HEK293 (cell line): ENCODE results near the gene C22orf39.
A peak's percentile ranks its signal among the peaks of the same experiment; 100 is the strongest.

Experiments
- CTCF ChIA-PET: fragments of 350-600 bp; formaldehyde crosslinking; extraction: SDS; loops from one replicate; lab custom pipeline; 2021; ENCODE audit warnings: antibody characterized with exemption; lab: Yijun Ruan, JAX
- POLR2A ChIA-PET: fragments of 300-600 bp; formaldehyde crosslinking; extraction: SDS; loops from one replicate; lab custom pipeline; 2020; ENCODE audit warnings: antibody characterized with exemption, inconsistent platforms; lab: Yijun Ruan, JAX
- H3K27ac ChIP-seq: fragments of 200-500 bp; sonication (Bioruptor generic); 2 replicates; pipeline ENCODE4 v1.5.1; 2014; ENCODE audit warnings: low read depth, low read length, control low read depth, inconsistent platforms; ENCODE audit errors: extremely low read depth
- H3K36me3 ChIP-seq, 2 experiments: fragments of 200-500 bp in 1 of 2; sonication (Bioruptor generic) in 1 of 2; 1 replicate in 1 of 2; 2 replicates in 1 of 2; pipeline ENCODE4 v1.5.1; 2014 to 2017; ENCODE audit warnings: inconsistent platforms in 2 of 2, low read length in 2 of 2; ENCODE audit not compliant: control insufficient read depth in 2 of 2, insufficient read depth in 1 of 2
- H3K4me1 ChIP-seq: fragments of 200-500 bp; sonication (Bioruptor generic); 2 replicates; pipeline ENCODE4 v1.5.1; 2014; ENCODE audit warnings: mild to moderate bottlenecking, low read length, inconsistent platforms; ENCODE audit not compliant: control insufficient read depth, insufficient read depth
- H3K4me3 ChIP-seq: 2 replicates; pipeline ENCODE4 v1.5.1; 2011; ENCODE audit warnings: low read depth, mild to moderate bottlenecking, control low read depth, low read length, moderate library complexity
- H3K9me3 ChIP-seq: fragments of 200-500 bp; sonication (Bioruptor generic); 2 replicates; pipeline ENCODE4 v1.5.1; 2014; ENCODE audit warnings: low read depth, low read length, inconsistent platforms; ENCODE audit not compliant: control insufficient read depth, insufficient read depth
- EGR2 ChIP-seq: fragments of 450-650 bp; formaldehyde crosslinking; IDR thresholded peaks from 2 replicates; pipeline ENCODE4 v1.5.1; 2016; ENCODE audit warnings: low read depth, missing biosample characterization, missing genetic modification characterization
- GLI2 ChIP-seq: fragments of 450-650 bp; formaldehyde crosslinking; IDR thresholded peaks from 2 replicates; pipeline ENCODE4; 2017; ENCODE audit warnings: missing biosample characterization, missing genetic modification characterization, low read depth, borderline replicate concordance
- GLIS1 ChIP-seq: fragments of 450-650 bp; formaldehyde crosslinking; IDR thresholded peaks from 2 replicates; pipeline ENCODE4 v1.5.1; 2016; ENCODE audit warnings: missing biosample characterization, missing genetic modification characterization
- GLIS2 ChIP-seq: fragments of 450-650 bp; formaldehyde crosslinking; IDR thresholded peaks from 2 replicates; pipeline ENCODE4 v1.5.1; 2016; ENCODE audit warnings: missing biosample characterization, missing genetic modification characterization
- KLF1 ChIP-seq: fragments of 450-650 bp; formaldehyde crosslinking; IDR thresholded peaks from 2 replicates; pipeline ENCODE4 v1.5.1; 2016; ENCODE audit warnings: missing biosample characterization, missing genetic modification characterization
- REPIN1 ChIP-seq: fragments of 450-650 bp; formaldehyde crosslinking; IDR thresholded peaks from 2 replicates; pipeline ENCODE4 v1.5.1; 2017; ENCODE audit warnings: missing biosample characterization, missing genetic modification characterization, low read depth
- ZBTB7A ChIP-seq: fragments of 450-650 bp; formaldehyde crosslinking; IDR thresholded peaks from 2 replicates; pipeline ENCODE4 v1.5.1; 2016; ENCODE audit warnings: low read depth, missing biosample characterization, missing genetic modification characterization
- ZFHX2 ChIP-seq: fragments of 450-650 bp; formaldehyde crosslinking; conservative IDR thresholded peaks from 2 replicates; pipeline ENCODE4 v1.5.1; 2016; ENCODE audit warnings: missing biosample characterization, missing genetic modification characterization
- ZNF114 ChIP-seq: fragments of 450-650 bp; formaldehyde crosslinking; IDR thresholded peaks from 2 replicates; pipeline ENCODE4 v1.5.0; 2017; ENCODE audit warnings: missing biosample characterization, missing genetic modification characterization
- ZNF175 ChIP-seq: fragments of 450-650 bp; formaldehyde crosslinking; IDR thresholded peaks from 2 replicates; pipeline ENCODE4 v1.5.1; 2016; ENCODE audit warnings: missing biosample characterization, missing genetic modification characterization
- ZNF292 ChIP-seq: fragments of 450-650 bp; formaldehyde crosslinking; IDR thresholded peaks from 2 replicates; pipeline ENCODE4 v1.5.1; 2016; ENCODE audit warnings: low read depth, missing biosample characterization, missing genetic modification characterization, borderline replicate concordance
- ZNF335 ChIP-seq: fragments of 450-650 bp; formaldehyde crosslinking; conservative IDR thresholded peaks from 2 replicates; pipeline ENCODE4 v1.5.1; 2016; ENCODE audit warnings: missing biosample characterization, missing genetic modification characterization
- ZNF394 ChIP-seq: fragments of 450-650 bp; formaldehyde crosslinking; IDR thresholded peaks from 2 replicates; pipeline ENCODE4 v1.5.1; 2016; ENCODE audit warnings: missing biosample characterization, missing genetic modification characterization, mild to moderate bottlenecking, moderate library complexity, borderline replicate concordance
- ZNF404 ChIP-seq: fragments of 450-650 bp; formaldehyde crosslinking; IDR thresholded peaks from 2 replicates; pipeline ENCODE4 v1.5.1; 2017; ENCODE audit warnings: missing biosample characterization, missing genetic modification characterization
- ZNF433 ChIP-seq: fragments of 450-650 bp; formaldehyde crosslinking; IDR thresholded peaks from 2 replicates; pipeline ENCODE4 v1.5.1; 2016; ENCODE audit warnings: missing biosample characterization, missing genetic modification characterization, low read depth
- ZNF561 ChIP-seq: fragments of 450-650 bp; IDR thresholded peaks from 2 replicates; pipeline ENCODE4 v1.5.1; 2018; ENCODE audit warnings: missing biosample characterization, missing genetic modification characterization, borderline replicate concordance
- ZNF76 ChIP-seq: fragments of 450-650 bp; formaldehyde crosslinking; IDR thresholded peaks from 2 replicates; pipeline ENCODE4; 2016; ENCODE audit warnings: low read depth, missing biosample characterization, missing genetic modification characterization, borderline replicate concordance
- ZNF776 ChIP-seq: fragments of 450-650 bp; formaldehyde crosslinking; IDR thresholded peaks from 2 replicates; pipeline ENCODE4 v1.5.0; 2017; ENCODE audit warnings: missing biosample characterization, missing genetic modification characterization, borderline replicate concordance
- TF ChIP-seq, protein P1 (sequence below): fragments of 450-650 bp; formaldehyde crosslinking; IDR thresholded peaks from 2 replicates; pipeline ENCODE4 v1.5.1; 2016; ENCODE audit warnings: missing biosample characterization, missing genetic modification characterization, low read depth
- TF ChIP-seq, protein P2 (sequence below): fragments of 450-650 bp; formaldehyde crosslinking; IDR thresholded peaks from 2 replicates; pipeline ENCODE4 v1.5.1; 2016; ENCODE audit warnings: missing biosample characterization, missing genetic modification characterization
- TF ChIP-seq, protein P3 (sequence below): fragments of 450-650 bp; formaldehyde crosslinking; IDR thresholded peaks from 2 replicates; pipeline ENCODE4 v1.5.1; 2016; ENCODE audit warnings: missing biosample characterization, missing genetic modification characterization
- TF ChIP-seq, protein P4 (sequence below): fragments of 450-650 bp; formaldehyde crosslinking; IDR thresholded peaks from 2 replicates; pipeline ENCODE4 v1.5.1; 2016; ENCODE audit warnings: missing biosample characterization, missing genetic modification characterization
- TF ChIP-seq, protein P5 (sequence below): fragments of 450-650 bp; formaldehyde crosslinking; IDR thresholded peaks from 2 replicates; pipeline ENCODE4 v1.5.1; 2017; ENCODE audit warnings: missing biosample characterization, missing genetic modification characterization

C22orf39 gene

DNA sequence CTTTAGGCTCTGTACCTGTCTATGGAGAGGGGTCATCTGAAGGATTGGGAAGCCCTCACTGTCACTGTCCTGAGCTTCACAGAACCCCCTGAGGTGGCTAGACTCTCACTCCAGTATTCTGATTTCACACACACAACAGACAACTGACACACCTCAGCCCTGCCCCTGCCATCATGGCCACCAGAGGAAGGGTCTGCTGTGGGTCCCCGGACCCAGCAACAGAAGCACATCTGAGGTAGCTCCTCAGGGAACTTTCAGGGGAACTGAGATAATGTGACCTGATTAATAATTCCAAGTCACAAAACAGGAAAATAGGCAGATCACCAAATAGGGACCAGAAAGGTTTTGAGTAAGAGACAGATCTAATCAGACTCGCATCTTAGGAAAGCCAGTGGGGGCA, 7.5 kb upstream of the C22orf39 start (continued):
- TF ChIP-seq ZNF776 (tag by site-specific recombination), result no peak
- TF ChIP-seq ZBTB7A (tag by site-specific recombination), result no peak
- TF ChIP-seq GLIS1 (tag by site-specific recombination), result no peak
- TF ChIP-seq ZNF76 (tag by site-specific recombination), result no peak
- no peak for TF ChIP-seq GLI2 (tag by site-specific recombination)
- TF ChIP-seq, protein P1, sequence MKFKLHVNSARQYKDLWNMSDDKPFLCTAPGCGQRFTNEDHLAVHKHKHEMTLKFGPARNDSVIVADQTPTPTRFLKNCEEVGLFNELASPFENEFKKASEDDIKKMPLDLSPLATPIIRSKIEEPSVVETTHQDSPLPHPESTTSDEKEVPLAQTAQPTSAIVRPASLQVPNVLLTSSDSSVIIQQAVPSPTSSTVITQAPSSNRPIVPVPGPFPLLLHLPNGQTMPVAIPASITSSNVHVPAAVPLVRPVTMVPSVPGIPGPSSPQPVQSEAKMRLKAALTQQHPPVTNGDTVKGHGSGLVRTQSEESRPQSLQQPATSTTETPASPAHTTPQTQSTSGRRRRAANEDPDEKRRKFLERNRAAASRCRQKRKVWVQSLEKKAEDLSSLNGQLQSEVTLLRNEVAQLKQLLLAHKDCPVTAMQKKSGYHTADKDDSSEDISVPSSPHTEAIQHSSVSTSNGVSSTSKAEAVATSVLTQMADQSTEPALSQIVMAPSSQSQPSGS, result no peak
- TF ChIP-seq, protein P2, sequence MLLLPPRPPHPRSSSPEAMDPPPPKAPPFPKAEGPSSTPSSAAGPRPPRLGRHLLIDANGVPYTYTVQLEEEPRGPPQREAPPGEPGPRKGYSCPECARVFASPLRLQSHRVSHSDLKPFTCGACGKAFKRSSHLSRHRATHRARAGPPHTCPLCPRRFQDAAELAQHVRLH, result no peak

DNA sequence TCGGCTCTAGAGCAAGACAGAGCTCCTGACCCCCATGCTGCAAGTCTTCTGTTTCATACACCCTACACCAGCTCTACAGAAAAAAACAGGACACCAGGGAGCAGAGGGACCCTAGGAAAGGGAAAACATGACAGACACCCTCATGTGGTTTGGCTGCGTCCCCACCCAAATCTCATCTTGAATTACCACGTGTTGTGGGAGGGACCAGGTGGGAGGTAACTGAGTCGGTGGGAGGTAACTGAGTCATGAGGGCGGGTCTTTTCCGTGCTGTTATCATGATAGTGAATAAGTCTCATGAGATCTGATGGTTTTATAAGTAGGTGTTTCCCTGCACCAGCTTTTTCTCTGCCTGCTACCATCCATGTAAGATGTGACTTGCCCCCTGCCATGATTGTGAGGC, 6.6 kb upstream of the C22orf39 start:
- H3K27ac ChIP-seq, result no peak overlapping the region
- no peaks in the 10 kb centered on the region for H3K4me1 ChIP-seq
- POLR2A ChIA-PET, result no interaction called here
- H3K9me3 ChIP-seq, result no peaks in the 10 kb centered on the region
- TF ChIP-seq ZFHX2 (tag by site-specific recombination) (peak; percentile 71), EGR2 (tag by site-specific recombination) (peak; percentile 75), ZNF561 (tag by site-specific recombination) (no peak), KLF1 (tag by site-specific recombination) (peak; percentile 59), ZNF404 (tag by site-specific recombination) (no peak)
- TF ChIP-seq, all 188 proteins: peak for 3
- H3K36me3 ChIP-seq, result peaks cover 11 to 100% of the 10 kb centered on the region in 2 experiments; a peak in 2 of 3 replicates
- no peak overlapping the region for H3K4me3 ChIP-seq
- CTCF ChIA-PET, result interaction anchor here (0.6 to 1.2 kb wide), 3 partner anchors 9 to 24 kb away, joined by 3 to 5 read pairs (median 3); no protein-coding TSS in a partner anchor

DNA sequence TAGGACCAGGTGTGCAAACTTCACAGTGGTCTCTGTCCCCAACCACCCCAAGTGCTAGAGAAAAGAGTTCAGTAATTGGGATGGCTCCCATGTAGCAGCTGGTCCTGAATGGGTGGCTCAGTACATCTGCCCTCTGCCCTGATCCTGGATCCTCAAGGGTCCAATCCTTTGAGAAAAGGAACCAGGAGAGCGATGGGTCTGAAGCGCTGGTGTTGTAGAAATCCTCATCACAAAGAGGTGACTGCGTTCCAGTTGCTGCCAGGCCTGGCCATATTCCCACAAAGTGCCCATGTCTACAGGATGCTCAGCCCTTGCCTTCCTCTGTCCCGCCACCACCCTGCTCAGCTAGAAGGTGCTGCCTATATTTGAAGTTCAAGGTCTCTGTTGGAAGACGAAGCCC, 6.2 kb upstream of the C22orf39 start:
- no peak overlapping the region for H3K4me3 ChIP-seq
- peaks cover 11 to 100% of the 10 kb centered on the region in 2 experiments; a peak in 2 of 3 replicates for H3K36me3 ChIP-seq
- H3K9me3 ChIP-seq, result no peaks in the 10 kb centered on the region
- POLR2A ChIA-PET, result interaction anchor here (1.5 kb wide), 1 partner anchor 26 kb away, joined by 3 read pairs; the partner anchor contains the start of gene CDC45
- no peaks in the 10 kb centered on the region for H3K4me1 ChIP-seq
- CTCF ChIA-PET, result interaction anchor here (0.6 to 1.2 kb wide), 2 partner anchors 9 to 24 kb away, joined by 3 read pairs; no protein-coding TSS in a partner anchor
- no peak overlapping the region for H3K27ac ChIP-seq
- TF ChIP-seq, protein P3, sequence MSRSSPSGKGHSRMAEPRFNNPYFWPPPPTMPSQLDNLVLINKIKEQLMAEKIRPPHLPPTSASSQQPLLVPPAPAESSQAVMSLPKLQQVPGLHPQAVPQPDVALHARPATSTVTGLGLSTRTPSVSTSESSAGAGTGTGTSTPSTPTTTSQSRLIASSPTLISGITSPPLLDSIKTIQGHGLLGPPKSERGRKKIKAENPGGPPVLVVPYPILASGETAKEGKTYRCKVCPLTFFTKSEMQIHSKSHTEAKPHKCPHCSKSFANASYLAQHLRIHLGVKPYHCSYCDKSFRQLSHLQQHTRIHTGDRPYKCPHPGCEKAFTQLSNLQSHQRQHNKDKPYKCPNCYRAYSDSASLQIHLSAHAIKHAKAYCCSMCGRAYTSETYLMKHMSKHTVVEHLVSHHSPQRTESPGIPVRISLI, result no peak
- no peak for TF ChIP-seq ZNF114
- TF ChIP-seq REPIN1 (tag by site-specific recombination), result no peak
- TF ChIP-seq, protein P4, sequence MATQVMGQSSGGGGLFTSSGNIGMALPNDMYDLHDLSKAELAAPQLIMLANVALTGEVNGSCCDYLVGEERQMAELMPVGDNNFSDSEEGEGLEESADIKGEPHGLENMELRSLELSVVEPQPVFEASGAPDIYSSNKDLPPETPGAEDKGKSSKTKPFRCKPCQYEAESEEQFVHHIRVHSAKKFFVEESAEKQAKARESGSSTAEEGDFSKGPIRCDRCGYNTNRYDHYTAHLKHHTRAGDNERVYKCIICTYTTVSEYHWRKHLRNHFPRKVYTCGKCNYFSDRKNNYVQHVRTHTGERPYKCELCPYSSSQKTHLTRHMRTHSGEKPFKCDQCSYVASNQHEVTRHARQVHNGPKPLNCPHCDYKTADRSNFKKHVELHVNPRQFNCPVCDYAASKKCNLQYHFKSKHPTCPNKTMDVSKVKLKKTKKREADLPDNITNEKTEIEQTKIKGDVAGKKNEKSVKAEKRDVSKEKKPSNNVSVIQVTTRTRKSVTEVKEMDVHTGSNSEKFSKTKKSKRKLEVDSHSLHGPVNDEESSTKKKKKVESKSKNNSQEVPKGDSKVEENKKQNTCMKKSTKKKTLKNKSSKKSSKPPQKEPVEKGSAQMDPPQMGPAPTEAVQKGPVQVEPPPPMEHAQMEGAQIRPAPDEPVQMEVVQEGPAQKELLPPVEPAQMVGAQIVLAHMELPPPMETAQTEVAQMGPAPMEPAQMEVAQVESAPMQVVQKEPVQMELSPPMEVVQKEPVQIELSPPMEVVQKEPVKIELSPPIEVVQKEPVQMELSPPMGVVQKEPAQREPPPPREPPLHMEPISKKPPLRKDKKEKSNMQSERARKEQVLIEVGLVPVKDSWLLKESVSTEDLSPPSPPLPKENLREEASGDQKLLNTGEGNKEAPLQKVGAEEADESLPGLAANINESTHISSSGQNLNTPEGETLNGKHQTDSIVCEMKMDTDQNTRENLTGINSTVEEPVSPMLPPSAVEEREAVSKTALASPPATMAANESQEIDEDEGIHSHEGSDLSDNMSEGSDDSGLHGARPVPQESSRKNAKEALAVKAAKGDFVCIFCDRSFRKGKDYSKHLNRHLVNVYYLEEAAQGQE (tag by site-specific recombination), result no peak
- TF ChIP-seq ZNF335 (tag by site-specific recombination), result no peak
- TF ChIP-seq ZNF292 (tag by site-specific recombination), result no peak
- TF ChIP-seq, protein P5, sequence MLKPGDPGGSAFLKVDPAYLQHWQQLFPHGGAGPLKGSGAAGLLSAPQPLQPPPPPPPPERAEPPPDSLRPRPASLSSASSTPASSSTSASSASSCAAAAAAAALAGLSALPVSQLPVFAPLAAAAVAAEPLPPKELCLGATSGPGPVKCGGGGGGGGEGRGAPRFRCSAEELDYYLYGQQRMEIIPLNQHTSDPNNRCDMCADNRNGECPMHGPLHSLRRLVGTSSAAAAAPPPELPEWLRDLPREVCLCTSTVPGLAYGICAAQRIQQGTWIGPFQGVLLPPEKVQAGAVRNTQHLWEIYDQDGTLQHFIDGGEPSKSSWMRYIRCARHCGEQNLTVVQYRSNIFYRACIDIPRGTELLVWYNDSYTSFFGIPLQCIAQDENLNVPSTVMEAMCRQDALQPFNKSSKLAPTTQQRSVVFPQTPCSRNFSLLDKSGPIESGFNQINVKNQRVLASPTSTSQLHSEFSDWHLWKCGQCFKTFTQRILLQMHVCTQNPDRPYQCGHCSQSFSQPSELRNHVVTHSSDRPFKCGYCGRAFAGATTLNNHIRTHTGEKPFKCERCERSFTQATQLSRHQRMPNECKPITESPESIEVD (tag by site-specific recombination), result no peak
- no peak for TF ChIP-seq ZNF394 (tag by site-specific recombination)
- TF ChIP-seq ZFHX2 (tag by site-specific recombination), result no peak
- no peak for TF ChIP-seq ZNF175
- TF ChIP-seq ZNF433 (tag by site-specific recombination), result no peak
- no peak for TF ChIP-seq GLIS2 (tag by site-specific recombination)
